Measurements from ENCODE around the gene RBM5. TPM values are rescaled to one million over a fixed set of nuclear protein-coding genes. Genes with fewer than 3 reads are reported as not detected.

Gene RBM5
- polyA plus RNA-seq, 1 of the 3 experiments (the other 2 are of a cell fraction): 113 TPM

GRCh38 chr3:50166620-50167019, 77.9 kb downstream of the RBM5 start:
- Histone ChIP-seq H3K27ac (ENCODE audit: low read depth in 2 of 2, low read length in 1 of 2) (peak overlapping the region; percentile 82; a peak in 3 of 4 replicates), H3K36me3 (replicated peaks in 1 of 2; ENCODE audit: control insufficient read depth in 1 of 2, insufficient read depth in 2 of 2, low read length in 1 of 2) (no peaks in the 10 kb centered on the region), H3K4me1 (ENCODE audit: control insufficient read depth in 1 of 2, insufficient read depth in 2 of 2, low read depth in 1 of 2, low read length in 1 of 2) (peaks cover 22 to 56% of the 10 kb centered on the region in 2 experiments; a peak in 3 of 4 replicates), H2AFZ (ENCODE audit: low read depth) (no peak overlapping the region), H3K79me2 (ENCODE audit: insufficient read depth) (peaks cover 25% of the 10 kb centered on the region), H3K4me3 (ENCODE audit: low read depth in 2 of 2, low read length in 1 of 2) (no peak overlapping the region), H3K9ac (no peak overlapping the region), H3K4me2 (peak overlapping the region; percentile 69), H3K27me3 (ENCODE audit: insufficient read depth) (no peaks in the 10 kb centered on the region), H4K20me1 (ENCODE audit: insufficient read depth) (no peaks in the 10 kb centered on the region), H3K9me2 (no peaks in the 10 kb centered on the region), H3F3A (replicated peaks; ENCODE audit: insufficient read depth) (peaks cover 18% of the 10 kb centered on the region), H3K9me3 (no peaks in the 10 kb centered on the region)
- ChIA-PET CTCF (interaction anchor here (7.2 kb wide), 1 partner anchor 27 kb away, joined by 60 read pairs; the partner anchor contains the start of gene GNAT1), POLR2A (no interaction called here)
- 82% methylated on average over 6 of the region's 6 CpGs for WGBS (ENCODE audit: low lambda C conversion rate)
- no peak for DNase-seq
- TF ChIP-seq RFX5 (IDR thresholded peaks at IDR 0.05; ENCODE audit: low read length): no peak
- TF ChIP-seq USF1 (IDR thresholded peaks at IDR 0.05; ENCODE audit: borderline replicate concordance, low read depth): no peak
- no peak for TF ChIP-seq TAF1 (IDR thresholded peaks at IDR 0.05; ENCODE audit: borderline replicate concordance, low read depth, low read length)
- no peak for TF ChIP-seq FOXJ3 (CRISPR knock-in tag; IDR thresholded peaks at IDR 0.05)
- TF ChIP-seq JUND (IDR thresholded peaks at IDR 0.05): no peak
- no peak for TF ChIP-seq YY1 (IDR thresholded peaks at IDR 0.05; ENCODE audit: low read depth)
- TF ChIP-seq EZH2phosphoT487 (IDR thresholded peaks at IDR 0.05; ENCODE audit: borderline replicate concordance, low read depth): no peak
- TF ChIP-seq ZBTB33 (IDR thresholded peaks at IDR 0.05; ENCODE audit: borderline replicate concordance, low read depth): no peak
- no peak for TF ChIP-seq SIN3A (IDR thresholded peaks at IDR 0.05; ENCODE audit: borderline replicate concordance, low read depth, low read length)

- Histone ChIP-seq H2AFZ (ENCODE audit: low read depth) (no peak overlapping the region), H3K9ac (no peak overlapping the region), H3K79me2 (ENCODE audit: insufficient read depth) (peaks cover 29% of the 10 kb centered on the region), H3F3A (replicated peaks; ENCODE audit: insufficient read depth) (peaks cover 18% of the 10 kb centered on the region), H3K4me3 (ENCODE audit: low read depth in 2 of 2, low read length in 1 of 2) (no peak overlapping the region), H3K27me3 (ENCODE audit: insufficient read depth) (no peaks in the 10 kb centered on the region), H3K27ac (ENCODE audit: low read depth in 2 of 2, low read length in 1 of 2) (peak overlapping the region; percentile 82; a peak in 3 of 4 replicates), H3K4me2 (peak overlapping the region; percentile 69), H3K36me3 (replicated peaks in 1 of 2; ENCODE audit: control insufficient read depth in 1 of 2, insufficient read depth in 2 of 2, low read length in 1 of 2) (no peaks in the 10 kb centered on the region), H3K9me3 (no peaks in the 10 kb centered on the region), H4K20me1 (ENCODE audit: insufficient read depth) (no peaks in the 10 kb centered on the region), H3K9me2 (no peaks in the 10 kb centered on the region), H3K4me1 (ENCODE audit: control insufficient read depth in 1 of 2, insufficient read depth in 2 of 2, low read depth in 1 of 2, low read length in 1 of 2) (peaks cover 26 to 51% of the 10 kb centered on the region in 2 experiments; a peak in 3 of 4 replicates)
- no peak for DNase-seq
- 86% methylated on average over 11 of the region's 16 CpGs for WGBS (ENCODE audit: low lambda C conversion rate)
- TF ChIP-seq JUND (IDR thresholded peaks at IDR 0.05) (no peak), USF1 (IDR thresholded peaks at IDR 0.05; ENCODE audit: borderline replicate concordance, low read depth) (no peak), RFX5 (IDR thresholded peaks at IDR 0.05; ENCODE audit: low read length) (no peak), FOSL2 (IDR thresholded peaks at IDR 0.05; ENCODE audit: borderline replicate concordance, low read depth) (no peak), EP300 (IDR thresholded peaks at IDR 0.05; ENCODE audit: borderline replicate concordance in 1 of 2, low read depth in 1 of 2, low read length in 1 of 2) (no peak), RXRA (IDR thresholded peaks at IDR 0.05; ENCODE audit: borderline replicate concordance, low read depth) (no peak)
- POLR2A ChIA-PET: no interaction called here
- CTCF ChIA-PET: interaction anchor here (0.9 to 7.2 kb wide), 3 partner anchors 9 to 26 kb away, joined by 3 to 60 read pairs (median 4); partner anchors contain the start of gene GNAT1
Measured at GRCh38 chr3:50167069-50167840, 78.5 kb downstream of the RBM5 start.
